Spinal cord (tissue), 10 donors: Measurements from ENCODE around the gene DHRS12. TPM values are rescaled to one million over a fixed set of nuclear protein-coding genes. Genes with fewer than 3 reads are reported as not detected.

Experiments used
- DNase-seq, 6 donors: peaks; one replicate each; pipeline versions ENCODE4 v3.0.0 to v3.0.0-alpha.2; 2013 to 2015; ENCODE audit warnings: low spot score in 6 of 6, low read depth in 4 of 6
- H3K27ac ChIP-seq: one replicate; pipeline ENCODE4 v1.5.1; 2013; ENCODE audit warnings: low read depth, low read length, control low read depth
- H3K27me3 ChIP-seq: one replicate; pipeline ENCODE4 v1.6.1; 2013; ENCODE audit warnings: low read length; ENCODE audit not compliant: control insufficient read depth, insufficient read depth
- H3K36me3 ChIP-seq: one replicate; pipeline ENCODE4 v1.6.1; 2013; ENCODE audit warnings: low read length; ENCODE audit not compliant: control insufficient read depth, insufficient read depth
- H3K4me1 ChIP-seq: one replicate; pipeline ENCODE4 v1.6.1; 2013; ENCODE audit warnings: low read length; ENCODE audit not compliant: control insufficient read depth, insufficient read depth
- H3K4me3 ChIP-seq: one replicate; pipeline ENCODE4 v1.5.1; 2013; ENCODE audit warnings: low read depth, low read length, control low read depth
- H3K9me3 ChIP-seq: one replicate; pipeline ENCODE4 v1.6.1; 2013; ENCODE audit warnings: low read length; ENCODE audit not compliant: control insufficient read depth, insufficient read depth
- WGBS: methylation state at CpG from one replicate; pipeline ENCODE4 v1.1.5; 2013; ENCODE audit warnings: missing lambda C conversion rate; ENCODE audit not compliant: insufficient coverage; 5-methylcytosine and 5-hydroxymethylcytosine counted together
- polyA plus RNA-seq, 2 donors: library from polyadenylated mRNA; unstranded; fragments of 120-200 nt; gene quantifications; one replicate each; pipeline ENCODE4 v1.2.1, GENCODE V29; 2013; ENCODE audit not compliant: insufficient read length in 2 of 2
- total RNA-seq, 2 donors: library from RNA; depleted of rRNA in 1 of 2; stranded (reverse); fragments of 120-200 nt in 1 of 2; fragments of >200 nt in 1 of 2; gene quantifications; one replicate each; pipeline versions ENCODE4 v1.2.3 to v1.2.4, GENCODE V29; 2013 to 2014
- donor health status: healthy.

Gene DHRS12
- total and polyA plus RNA-seq, 4 donors: 6.8 to 15.2 (median 13.2) TPM

GRCh38 chr13:51840917-51841316, 37.0 kb upstream of the DHRS12 start:
- peaks cover 8% of the 10 kb centered on the region for H3K4me1 ChIP-seq
- H3K4me3 ChIP-seq: no peak overlapping the region
- no peaks in the 10 kb centered on the region for H3K9me3 ChIP-seq
- no peaks in the 10 kb centered on the region for H3K36me3 ChIP-seq
- H3K27me3 ChIP-seq: no peaks in the 10 kb centered on the region
- no peak for DNase-seq
- no peak overlapping the region for H3K27ac ChIP-seq
- WGBS: 100% methylated on average over 3 of the region's 6 CpGs

DNA sequence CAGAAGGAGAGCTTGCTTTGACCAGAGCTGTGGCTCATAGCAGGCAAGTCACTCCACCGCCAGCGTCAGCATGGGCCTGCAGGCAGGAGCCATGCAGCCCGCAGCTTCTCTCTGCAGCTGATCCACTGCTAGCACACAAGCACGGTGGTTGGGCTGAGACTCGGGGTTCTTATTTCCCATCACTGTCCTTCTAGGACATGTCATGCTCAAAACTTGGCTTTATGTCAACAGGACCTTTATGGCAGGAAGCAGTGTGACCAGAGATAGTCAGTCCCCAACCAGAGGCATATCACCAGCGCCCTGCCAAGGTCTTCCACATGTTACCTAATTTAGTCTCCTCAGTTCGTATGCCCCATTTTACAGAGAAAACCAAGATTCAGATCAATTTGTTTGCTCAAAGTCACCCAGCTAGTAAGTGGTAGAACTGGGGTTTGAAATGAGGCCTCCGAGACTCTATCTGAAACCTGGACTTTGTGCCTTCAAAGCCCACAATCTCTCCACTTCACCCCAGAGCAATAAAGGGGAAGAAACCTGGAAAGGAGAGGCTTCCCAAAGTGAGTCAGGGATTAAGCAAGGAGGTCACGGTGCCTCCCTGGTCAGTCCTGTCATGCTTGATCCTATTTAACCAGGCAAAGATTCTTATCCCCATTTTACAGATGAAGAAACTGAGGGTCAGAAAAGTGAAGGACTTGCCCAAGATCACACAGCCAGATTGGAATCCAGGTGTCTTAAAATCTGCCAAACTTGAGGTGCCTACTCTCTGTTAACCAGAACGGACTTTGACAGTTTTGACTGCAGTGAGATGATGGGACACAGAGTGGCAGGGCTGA, 36.0 kb upstream of the DHRS12 start:
- no peaks in the 10 kb centered on the region for H3K36me3 ChIP-seq
- DNase-seq: no peak
- no peak overlapping the region for H3K4me3 ChIP-seq
- H3K27me3 ChIP-seq: no peaks in the 10 kb centered on the region
- H3K9me3 ChIP-seq: no peaks in the 10 kb centered on the region
- no peak overlapping the region for H3K27ac ChIP-seq
- H3K4me1 ChIP-seq: peaks cover 3% of the 10 kb centered on the region
- 93% methylated on average over 6 of the region's 10 CpGs for WGBS

GRCh38 chr13:51838240-51838846, 34.4 kb upstream of the DHRS12 start:
- Histone ChIP-seq H3K27ac (no peak overlapping the region), H3K36me3 (no peaks in the 10 kb centered on the region), H3K4me1 (peaks cover 4% of the 10 kb centered on the region), H3K9me3 (no peaks in the 10 kb centered on the region), H3K4me3 (no peak overlapping the region), H3K27me3 (no peaks in the 10 kb centered on the region)
- DNase-seq: no peak
- 100% methylated on average over 1 of the region's 8 CpGs for WGBS

DNA sequence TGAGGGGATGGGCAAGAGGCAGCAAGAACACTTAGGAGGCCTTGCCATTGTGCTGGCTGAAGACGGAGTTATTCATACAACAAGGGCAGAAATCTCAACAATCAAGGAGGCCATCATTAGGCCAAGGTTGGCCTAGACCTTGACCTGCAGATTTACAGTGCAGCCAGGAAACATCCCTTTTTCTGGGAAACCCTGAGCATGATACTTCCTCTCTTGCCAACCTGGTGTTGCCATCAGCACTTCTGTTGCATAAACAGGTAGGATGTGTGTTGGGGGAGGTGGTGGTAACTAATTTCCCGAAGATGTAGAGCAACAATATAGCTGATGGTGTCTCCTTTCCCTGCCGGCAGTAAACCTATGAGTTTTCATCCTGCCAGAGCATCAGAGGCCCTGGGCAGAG, 33.1 kb upstream of the DHRS12 start:
- Histone ChIP-seq H3K27ac (no peak overlapping the region), H3K9me3 (no peaks in the 10 kb centered on the region), H3K4me1 (peaks cover 4% of the 10 kb centered on the region), H3K27me3 (no peaks in the 10 kb centered on the region), H3K36me3 (no peaks in the 10 kb centered on the region), H3K4me3 (no peak overlapping the region)
- no peak for DNase-seq
- WGBS: 90% methylated on average over 2 of the region's 3 CpGs

DNA sequence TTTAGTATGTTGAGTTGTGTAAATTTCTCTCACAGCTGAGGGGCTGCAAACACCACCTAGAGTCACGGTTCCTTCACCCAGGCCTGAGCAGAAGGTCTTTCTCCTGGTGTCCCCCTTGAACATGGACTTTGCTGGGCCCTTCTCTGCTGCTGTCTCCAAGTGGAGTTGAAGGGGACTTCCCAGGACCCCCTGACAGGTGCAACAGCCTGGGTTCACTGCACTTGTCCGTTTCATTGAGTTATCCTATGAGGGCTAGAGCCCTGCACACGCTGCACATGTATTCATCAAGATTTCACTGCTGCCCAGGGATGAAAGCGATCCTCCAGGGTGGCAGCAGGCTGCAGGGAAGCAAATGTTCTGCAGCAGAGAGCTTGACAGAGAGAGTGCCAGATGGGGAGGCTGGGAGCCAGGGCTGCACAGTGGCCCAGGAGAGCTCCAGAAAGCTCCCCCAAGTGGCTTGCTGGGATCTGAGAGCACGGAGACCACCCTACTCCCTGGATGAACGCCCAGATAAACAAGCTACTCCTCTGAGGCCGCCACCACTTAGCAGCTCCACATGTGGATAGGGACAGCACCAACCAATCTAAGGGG, 30.7 kb upstream of the DHRS12 start:
- DNase-seq: peak in 3 of 6 donors; percentile 5 to 80 (median 57)
- Histone ChIP-seq H3K4me1 (peaks cover 4% of the 10 kb centered on the region), H3K4me3 (no peak overlapping the region), H3K9me3 (no peaks in the 10 kb centered on the region), H3K27me3 (no peaks in the 10 kb centered on the region), H3K36me3 (no peaks in the 10 kb centered on the region), H3K27ac (no peak overlapping the region)
- 55% methylated on average over 4 of the region's 7 CpGs for WGBS

DNA sequence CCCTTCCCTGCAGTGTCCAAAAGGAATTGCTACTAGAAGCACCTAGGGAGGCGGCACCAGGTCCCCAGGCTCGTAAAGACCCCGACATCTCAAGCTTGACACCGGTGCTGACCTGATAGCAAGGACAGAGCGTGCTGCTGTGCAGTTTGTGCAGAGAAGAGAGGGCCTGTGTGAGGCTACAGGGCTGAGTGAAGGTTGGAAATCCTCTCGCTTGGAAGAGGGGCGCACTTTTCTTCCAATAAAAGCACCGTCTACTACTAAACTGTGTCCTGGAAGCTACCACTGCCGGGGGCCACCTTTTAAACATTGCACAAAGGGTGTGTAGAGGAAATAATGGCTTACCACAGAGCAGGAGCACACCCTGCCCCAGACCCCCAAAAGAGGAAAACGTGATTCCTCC, 30.0 kb upstream of the DHRS12 start:
- Histone ChIP-seq H3K27ac (no peak overlapping the region), H3K4me3 (no peak overlapping the region), H3K4me1 (peaks cover 4% of the 10 kb centered on the region), H3K36me3 (no peaks in the 10 kb centered on the region), H3K9me3 (no peaks in the 10 kb centered on the region), H3K27me3 (no peaks in the 10 kb centered on the region)
- DNase-seq: no peak
- 96% methylated on average over 5 of the region's 10 CpGs for WGBS

DNA sequence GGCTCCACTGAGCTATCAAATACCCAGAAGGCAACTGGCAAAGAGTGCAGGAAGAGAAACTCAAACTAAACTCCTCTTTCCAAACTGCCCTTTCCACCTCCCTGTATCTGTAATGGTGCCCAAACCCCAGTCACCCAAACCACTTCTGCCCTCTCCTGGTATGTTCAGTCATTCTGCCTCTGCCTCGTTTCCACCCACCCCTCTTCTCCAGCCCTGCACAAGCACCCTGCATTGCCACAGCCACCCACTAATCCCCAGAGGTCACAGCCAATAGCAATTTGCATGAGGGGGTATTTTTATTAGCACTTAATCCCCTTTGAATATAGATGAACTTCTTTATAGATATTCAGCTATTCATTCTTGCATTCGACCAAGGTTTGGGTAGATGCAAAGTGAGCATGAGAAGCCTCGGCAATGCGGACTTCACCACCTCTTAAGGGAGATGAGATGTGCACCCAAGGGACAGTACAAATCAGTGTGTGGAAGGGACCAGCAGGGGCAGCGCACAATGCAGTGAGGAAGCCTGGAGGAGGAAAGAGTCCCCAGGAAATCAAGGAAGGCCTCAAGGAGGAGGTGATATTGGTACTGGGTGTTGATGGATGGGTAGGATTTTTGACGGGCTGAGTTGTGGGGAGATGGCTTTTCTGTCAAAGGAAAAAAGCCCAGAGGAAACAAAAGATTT, 28.6 kb upstream of the DHRS12 start:
- Histone ChIP-seq H3K36me3 (no peaks in the 10 kb centered on the region), H3K9me3 (no peaks in the 10 kb centered on the region), H3K27me3 (no peaks in the 10 kb centered on the region), H3K27ac (no peak overlapping the region), H3K4me1 (peaks cover 4% of the 10 kb centered on the region), H3K4me3 (no peak overlapping the region)
- WGBS: 76% methylated on average over 5 of the region's 6 CpGs
- DNase-seq: no peak

DNA sequence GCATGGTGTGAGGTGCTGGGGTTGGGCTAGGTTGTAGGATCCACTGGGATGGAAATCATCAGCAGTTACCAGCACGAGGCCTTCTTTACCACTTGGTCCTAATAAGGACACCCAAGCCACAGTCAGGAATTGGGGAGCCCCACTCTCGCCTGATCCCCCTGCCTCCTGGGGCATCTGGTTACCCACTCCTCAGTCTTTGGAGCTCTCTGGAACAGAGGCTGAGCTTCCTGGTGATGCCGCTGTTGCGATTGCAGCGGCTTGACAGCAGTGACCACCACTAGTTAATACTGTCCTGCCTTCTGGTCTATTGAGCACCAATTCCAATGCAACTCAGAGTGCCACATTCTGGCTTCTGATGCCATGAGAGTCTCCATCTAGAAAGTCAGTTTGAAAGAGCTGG, 27.6 kb upstream of the DHRS12 start:
- Histone ChIP-seq H3K36me3 (no peaks in the 10 kb centered on the region), H3K27me3 (no peaks in the 10 kb centered on the region), H3K4me1 (peaks cover 8% of the 10 kb centered on the region), H3K27ac (no peak overlapping the region), H3K9me3 (no peaks in the 10 kb centered on the region), H3K4me3 (no peak overlapping the region)
- WGBS: 92% methylated on average over 5 of the region's 5 CpGs
- DNase-seq: no peak

- H3K27ac ChIP-seq: no peak overlapping the region
- peaks cover 7% of the 10 kb centered on the region for H3K4me1 ChIP-seq
- no peaks in the 10 kb centered on the region for H3K36me3 ChIP-seq
- no peaks in the 10 kb centered on the region for H3K9me3 ChIP-seq
- peak in 1 of 6 donors; percentile 35 for DNase-seq
- 100% methylated on average over 1 of the region's 2 CpGs for WGBS
- no peaks in the 10 kb centered on the region for H3K27me3 ChIP-seq
- H3K4me3 ChIP-seq: no peak overlapping the region
Measured at GRCh38 chr13:51829568-51829899, 25.6 kb upstream of the DHRS12 start.
